Measurements from ENCODE around the gene INHBE.

- TF ChIP-seq POLR2AphosphoS5 (IDR thresholded peaks at IDR 0.05) (no peak), CTCF (IDR thresholded peaks at IDR 0.05) (no peak), POLR2A (IDR thresholded peaks at IDR 0.05) (no peak)
Measured at GRCh38 chr12:57475271-57476161, 20.4 kb downstream of the INHBE start.

Measured in stomach (tissue), 4 donors.